ENCODE results near the gene SRXN1.

The SRXN1 gene

DNA sequence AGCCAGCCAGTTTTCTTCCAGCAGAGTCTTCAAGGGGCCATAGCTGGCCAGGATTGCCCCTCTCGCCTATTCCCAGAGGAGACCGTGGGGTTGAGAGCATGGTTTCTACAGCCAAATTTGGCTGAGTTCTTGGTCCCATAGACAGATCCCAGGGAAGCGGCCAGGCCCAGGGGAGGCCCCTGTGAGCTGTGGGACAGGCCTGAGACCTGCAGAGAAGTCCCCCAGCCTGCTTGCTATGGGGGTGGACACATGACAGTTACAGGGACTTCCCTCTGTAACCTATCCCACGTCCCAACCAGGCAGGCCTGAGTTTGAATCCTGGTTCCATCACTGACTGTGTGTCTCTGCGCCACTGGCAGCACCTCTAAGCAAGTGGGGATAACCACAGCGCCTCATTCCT is 45.5 kb downstream of the SRXN1 start:
- no peak for DNase-seq (ENCODE audit: low read depth in 2 of 2)

DNA sequence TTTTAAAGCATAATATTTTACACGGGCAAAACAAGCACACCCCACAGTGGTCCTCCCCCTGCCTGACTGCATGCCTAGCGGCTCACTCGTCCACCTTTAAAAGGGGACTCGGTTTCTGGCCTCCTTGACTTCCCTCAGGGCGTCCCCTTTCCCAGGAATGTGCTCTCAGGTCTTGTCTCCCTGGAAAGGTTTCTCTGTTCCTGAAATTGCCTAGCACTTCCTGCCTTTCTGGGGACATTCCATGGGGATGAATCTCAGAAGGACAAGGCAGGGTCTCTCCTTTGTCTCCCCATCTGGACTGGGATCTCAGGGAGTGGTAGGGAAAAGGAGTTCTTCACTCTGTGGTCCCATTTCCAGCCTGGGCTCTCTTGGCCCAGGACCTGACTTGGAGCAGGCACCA is 47.8 kb downstream of the SRXN1 start:
- DNase-seq (ENCODE audit: low read depth in 2 of 2): no peak

DNA sequence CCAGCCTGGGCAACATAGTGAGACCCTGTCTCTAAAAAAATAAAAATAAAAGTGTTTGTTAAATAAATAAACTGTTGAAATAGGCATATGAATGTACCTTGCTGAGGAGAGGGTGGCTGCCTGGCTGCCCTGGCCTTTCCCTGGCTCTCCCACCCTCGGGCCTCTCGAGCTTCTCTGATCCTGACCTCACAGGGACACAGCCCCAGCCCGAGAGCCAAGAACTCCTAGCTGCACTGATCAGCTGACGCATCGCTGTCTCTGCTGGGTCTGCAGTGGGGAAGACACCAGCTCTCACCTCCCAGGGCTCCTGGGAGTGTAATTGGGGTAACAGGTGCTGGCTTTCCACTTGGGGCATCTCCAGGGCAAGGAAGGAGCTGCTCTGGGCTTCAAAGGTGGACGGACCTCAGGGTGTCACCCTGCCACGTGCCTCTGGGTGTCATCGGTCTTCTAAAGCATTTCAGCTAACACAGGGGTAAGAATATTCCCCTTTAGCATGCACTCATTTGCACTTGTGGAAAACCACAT is 49.8 kb downstream of the SRXN1 start:
- no peak for DNase-seq (ENCODE audit: low read depth in 2 of 2)

DNA sequence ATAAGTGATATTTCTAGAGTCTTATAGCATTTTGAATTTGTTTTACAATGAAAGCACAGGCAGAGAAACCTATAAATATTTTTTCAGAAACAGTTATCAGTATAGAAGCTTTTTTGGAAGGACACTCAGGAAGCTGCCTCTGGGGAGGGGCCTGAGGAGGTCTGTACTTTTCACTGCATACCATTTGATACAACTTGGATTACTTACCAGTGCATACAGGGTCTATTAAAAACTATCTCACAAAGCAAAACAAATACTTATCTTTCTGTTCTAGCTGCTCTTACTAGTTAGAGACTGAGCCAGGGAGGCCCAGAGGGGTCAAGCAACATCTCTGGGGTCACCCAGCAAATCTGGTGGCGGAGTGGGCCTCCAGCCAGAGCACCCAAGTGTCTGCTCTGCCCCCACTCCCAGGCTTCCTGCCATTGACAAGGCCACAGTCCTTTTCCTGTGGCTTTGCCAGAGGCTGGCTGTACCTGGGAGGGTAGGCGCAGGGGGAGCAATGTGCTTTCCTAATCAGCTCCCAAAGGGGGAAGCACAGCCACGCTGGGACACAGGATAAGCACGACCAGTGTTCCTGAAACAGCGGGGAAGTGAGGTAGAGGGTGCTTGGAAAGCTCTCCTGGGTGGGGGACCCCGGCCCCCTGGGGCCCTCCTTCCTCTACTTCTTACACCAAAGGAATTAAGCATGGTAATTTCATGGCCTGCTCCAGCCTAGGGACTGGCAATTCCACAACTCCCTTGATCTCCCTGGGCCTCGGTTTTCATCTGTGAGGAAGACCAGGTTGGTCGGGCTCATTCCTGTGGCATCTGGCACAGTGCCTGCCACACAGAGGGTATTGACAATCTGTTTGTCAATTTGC is 50.7 kb downstream of the SRXN1 start:
- no peak for DNase-seq (ENCODE audit: low read depth in 2 of 2)

DNA sequence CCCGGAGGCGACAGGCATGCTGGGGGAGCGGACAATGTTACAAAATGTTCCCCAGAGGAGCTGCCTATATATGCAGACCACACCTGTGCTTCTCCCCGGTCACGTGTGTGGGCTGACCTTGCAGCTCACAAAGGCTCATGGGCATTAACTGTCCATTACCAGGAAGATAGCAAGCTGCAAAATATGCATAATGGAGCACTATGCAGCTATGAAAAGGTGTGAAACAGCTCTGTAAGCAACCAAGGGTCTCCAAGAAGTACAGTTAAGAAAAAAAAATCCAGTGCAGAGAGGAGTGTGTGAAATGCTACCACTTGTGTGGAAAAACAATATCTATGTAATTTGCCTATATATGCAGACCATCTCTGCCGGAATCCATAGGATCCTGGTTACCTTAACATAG is 52.3 kb downstream of the SRXN1 start:
- DNase-seq (ENCODE audit: low read depth in 2 of 2): no peak

DNA sequence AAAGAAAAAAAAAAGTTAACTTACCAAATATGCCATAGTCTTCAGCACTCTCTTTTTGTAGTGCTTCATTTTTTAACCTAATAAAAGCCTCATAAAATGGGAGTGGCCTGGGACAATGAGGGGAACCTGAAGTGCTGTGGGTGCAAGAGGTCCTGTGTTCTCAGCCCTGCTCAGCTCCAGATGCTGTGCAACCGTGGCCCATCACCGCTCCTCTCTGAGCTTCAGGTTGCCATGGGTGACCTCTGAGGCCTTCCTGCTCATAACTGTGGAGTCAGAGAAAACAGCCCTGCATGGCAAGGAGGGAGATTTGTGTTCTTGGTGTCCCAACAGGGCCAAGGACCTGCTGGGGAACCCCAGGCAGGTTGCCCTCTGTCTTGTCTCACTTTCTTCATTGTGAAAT is 52.9 kb downstream of the SRXN1 start:
- DNase-seq (ENCODE audit: low read depth in 2 of 2): no peak

DNA sequence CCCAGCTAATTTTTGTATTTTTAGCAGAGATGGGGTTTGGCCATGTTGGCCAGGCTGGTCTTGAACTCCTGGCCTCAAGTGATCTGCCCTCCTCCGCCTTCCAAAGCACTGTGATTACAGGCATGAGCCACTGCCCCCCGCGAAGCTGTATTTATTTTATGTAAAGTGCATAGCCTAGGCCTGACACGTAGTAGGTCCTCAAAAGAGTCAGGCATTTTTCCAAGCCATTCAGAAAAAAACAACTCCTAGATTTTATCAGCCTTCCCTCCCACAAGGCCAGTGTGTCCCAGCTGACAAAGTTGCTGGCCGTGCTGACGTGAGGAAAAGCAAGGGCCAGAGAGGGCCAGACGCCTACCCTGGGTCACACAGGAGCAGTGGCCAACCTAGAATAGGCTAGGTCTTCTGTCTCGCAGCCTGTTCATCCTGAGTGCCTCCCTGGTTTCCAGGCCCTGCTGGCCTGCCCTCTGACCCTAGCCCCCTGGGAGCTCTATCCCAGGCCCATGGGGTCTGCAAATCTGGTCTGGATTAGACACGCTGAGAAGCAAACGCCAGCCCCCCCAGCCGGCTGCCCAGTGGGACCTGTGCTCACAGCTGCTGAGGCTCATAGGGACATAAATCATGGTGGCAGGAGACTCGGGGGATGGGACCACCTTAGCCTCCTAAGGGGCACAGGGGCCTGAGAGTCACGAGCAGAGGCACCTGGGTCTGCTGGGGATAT is 54.7 kb downstream of the SRXN1 start:
- DNase-seq (ENCODE audit: low read depth in 2 of 2): no peak

DNA sequence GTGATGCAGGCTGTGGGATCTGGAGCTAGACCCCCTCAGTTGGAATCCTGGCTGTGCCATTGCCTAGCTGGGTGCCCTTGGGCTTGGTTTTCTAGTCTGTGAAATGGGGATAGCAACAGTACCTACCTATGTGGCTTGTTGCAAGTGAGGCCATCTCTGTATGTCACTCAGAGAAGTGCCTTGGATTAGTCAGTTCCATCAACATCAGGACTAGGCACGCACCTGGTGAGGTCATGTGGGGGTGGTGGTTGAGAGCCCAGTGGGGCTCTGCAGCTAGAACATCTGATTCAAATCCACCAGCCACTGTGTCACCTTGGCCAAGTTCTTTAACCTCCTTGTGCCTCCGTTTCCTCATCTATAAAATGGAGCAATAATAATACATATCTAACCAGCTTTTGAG is 55.4 kb downstream of the SRXN1 start:
- no peak for DNase-seq (ENCODE audit: low read depth in 2 of 2)

All from stimulated activated CD8-positive, alpha-beta memory T cell treated with anti-CD3 and anti-CD28 coated beads, Interleukin-15, amount 100 ng/mL, for 48 hours (primary cell).